Tibial nerve (tissue), 4 donors: Measurements from ENCODE around the gene SLC35F3. TPM values are rescaled to one million over a fixed set of nuclear protein-coding genes. Genes with fewer than 3 reads are reported as not detected.

ENCODE experiments used
- DNase-seq, 2 donors: peaks; one replicate each; pipeline ENCODE4 v3.0.0-alpha.2; 2019; ENCODE audit warnings: low spot score in 2 of 2
- H3K27ac ChIP-seq, 4 donors: fragments of 200-600 bp; sonication (generic) in 3 of 4; one replicate each; pipeline ENCODE4 v1.5.1; 2017 to 2019; ENCODE audit warnings: mild to moderate bottlenecking in 1 of 4
- H3K27me3 ChIP-seq, 2 donors: fragments of 200-600 bp; sonication (generic) in 1 of 2; one replicate each; pipeline versions ENCODE4 v1.5.1 to v1.6.0; 2017 to 2019
- H3K36me3 ChIP-seq, 3 donors: fragments of 200-600 bp; sonication (generic); one replicate each; pipeline ENCODE4 v1.5.1; 2018 to 2019
- H3K4me1 ChIP-seq, 4 donors: fragments of 200-600 bp; sonication (generic) in 3 of 4; one replicate each; pipeline ENCODE4 v1.5.1; 2017 to 2019
- H3K4me3 ChIP-seq, 4 donors: fragments of 200-600 bp; sonication (generic) in 3 of 4; one replicate each; pipeline ENCODE4 v1.5.1; 2017 to 2019; ENCODE audit warnings: mild to moderate bottlenecking in 1 of 4, moderate library complexity in 1 of 4
- H3K9me3 ChIP-seq, 4 donors: fragments of 200-600 bp; sonication (generic) in 3 of 4; one replicate each; pipeline ENCODE4 v1.5.1; 2017 to 2019
- CTCF ChIP-seq, 5 experiments: fragments of 200-600 bp in 3 of 5; fragments of 450-650 bp in 2 of 5; sonication (generic) in 3 of 5; IDR thresholded peaks; one replicate each; pipeline ENCODE4 v1.5.1; 2016 to 2019; ENCODE audit warnings: antibody characterized with exemption in 5 of 5, mild to moderate bottlenecking in 3 of 5, moderate library complexity in 2 of 5
- EP300 ChIP-seq, 2 donors: sonication (generic); formaldehyde crosslinking; IDR thresholded peaks; one replicate each; pipeline ENCODE4 v1.6.1; 2017; ENCODE audit warnings: antibody characterized with exemption in 2 of 2, mild to moderate bottlenecking in 1 of 2
- POLR2A ChIP-seq, 2 donors: fragments of 450-650 bp; IDR thresholded peaks; one replicate each; pipeline ENCODE4 v1.6.1; 2017; ENCODE audit warnings: antibody characterized with exemption in 2 of 2, mild to moderate bottlenecking in 2 of 2, moderate library complexity in 2 of 2
- WGBS, 2 donors: methylation state at CpG; one replicate each; pipeline ENCODE4 v1.1.5; 2018; 5-methylcytosine and 5-hydroxymethylcytosine counted together
- total RNA-seq, 4 donors: library from RNA; depleted of rRNA; stranded (reverse); fragments of >200 nt; gene quantifications; one replicate each; pipeline ENCODE4 v1.1.0, GENCODE V29; 2016

SLC35F3 gene
- total RNA-seq, 4 donors from 2014 or later = 0.90 TPM; not detected in 3

DNA sequence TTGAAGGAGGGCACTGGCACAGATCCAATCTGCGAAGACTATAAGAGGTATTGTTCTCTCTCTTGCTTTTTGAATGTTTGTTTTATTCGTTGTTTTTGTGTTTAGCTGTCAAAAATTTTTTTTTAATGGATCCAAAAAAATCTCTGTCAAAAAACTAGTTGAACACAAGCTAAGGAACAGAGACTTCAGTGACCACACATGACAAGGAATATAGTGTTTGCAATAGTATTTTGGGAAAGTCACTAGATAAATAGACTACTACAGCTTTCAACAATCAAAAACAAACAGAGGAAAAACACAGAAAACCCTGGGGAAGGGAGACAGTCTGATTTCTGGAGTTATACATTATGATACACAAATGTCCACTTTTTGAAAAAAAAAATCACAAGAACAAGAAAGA is 431.9 kb downstream of the SLC35F3 start:
- Histone ChIP-seq H3K9me3 (peaks cover 0 to 40% (median 16%) of the 10 kb centered on the region in 4 donors), H3K4me3 (no peak overlapping the region), H3K36me3 (no peaks in the 10 kb centered on the region), H3K27ac (no peak overlapping the region), H3K27me3 (no peaks in the 10 kb centered on the region), H3K4me1 (no peaks in the 10 kb centered on the region)
- WGBS, 2 donors = 50 to 67% methylated on average over 2 of the region's 2 CpGs
- TF ChIP-seq POLR2A (IDR thresholded peaks at IDR 0.05) = no peak
- no peak for TF ChIP-seq CTCF (IDR thresholded peaks at IDR 0.05)
- no peak for TF ChIP-seq EP300 (IDR thresholded peaks at IDR 0.05)
- no peak for DNase-seq

GRCh38 chr1:234337233-234337632 is 432.8 kb downstream of the SLC35F3 start:
- H3K4me3 ChIP-seq = no peak overlapping the region
- H3K9me3 ChIP-seq = peaks cover 0 to 45% (median 16%) of the 10 kb centered on the region in 4 donors
- no peaks in the 10 kb centered on the region for H3K36me3 ChIP-seq
- no peaks in the 10 kb centered on the region for H3K27me3 ChIP-seq
- 95 to 97% methylated on average over 1 of the region's 1 CpG for WGBS, 2 donors
- no peak overlapping the region for H3K27ac ChIP-seq
- DNase-seq = no peak
- no peak for TF ChIP-seq CTCF (IDR thresholded peaks at IDR 0.05)
- no peak for TF ChIP-seq POLR2A (IDR thresholded peaks at IDR 0.05)
- TF ChIP-seq EP300 (IDR thresholded peaks at IDR 0.05) = no peak
- H3K4me1 ChIP-seq = no peaks in the 10 kb centered on the region

DNA sequence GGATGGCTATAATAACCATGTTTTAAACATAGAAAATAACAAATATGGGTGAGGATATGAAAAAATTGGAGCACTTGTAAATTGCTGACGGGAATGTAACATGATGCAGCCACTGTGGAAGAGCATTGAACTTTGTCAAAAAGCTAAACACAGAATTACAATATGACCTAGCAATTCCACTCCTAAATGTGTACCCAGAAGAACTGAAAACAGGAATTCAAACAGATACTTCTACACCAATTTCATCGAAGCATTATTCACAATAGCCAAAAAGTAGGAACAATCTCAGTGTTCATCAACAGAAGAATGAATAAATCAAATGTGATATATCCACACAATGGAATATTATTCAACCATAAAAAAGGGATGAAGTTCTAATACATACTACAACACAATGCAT is 436.1 kb downstream of the SLC35F3 start:
- H3K36me3 ChIP-seq = no peaks in the 10 kb centered on the region
- WGBS, 2 donors = 86 to 94% methylated on average over 2 of the region's 2 CpGs
- H3K4me1 ChIP-seq = no peaks in the 10 kb centered on the region
- no peak overlapping the region for H3K4me3 ChIP-seq
- H3K27ac ChIP-seq = no peak overlapping the region
- no peak for DNase-seq
- H3K27me3 ChIP-seq = no peaks in the 10 kb centered on the region
- no peak for TF ChIP-seq CTCF (IDR thresholded peaks at IDR 0.05)
- TF ChIP-seq EP300 (IDR thresholded peaks at IDR 0.05) = no peak
- TF ChIP-seq POLR2A (IDR thresholded peaks at IDR 0.05) = no peak
- H3K9me3 ChIP-seq = peaks cover 0 to 47% (median 16%) of the 10 kb centered on the region in 4 donors

GRCh38 chr1:234342774-234343173 is 438.3 kb downstream of the SLC35F3 start:
- DNase-seq = no peak
- Histone ChIP-seq H3K36me3 (no peaks in the 10 kb centered on the region), H3K27me3 (no peaks in the 10 kb centered on the region), H3K4me3 (no peak overlapping the region), H3K27ac (no peak overlapping the region), H3K9me3 (peaks cover 0 to 30% (median 9%) of the 10 kb centered on the region in 4 donors), H3K4me1 (no peaks in the 10 kb centered on the region)
- TF ChIP-seq CTCF (IDR thresholded peaks at IDR 0.05) (no peak), POLR2A (IDR thresholded peaks at IDR 0.05) (no peak), EP300 (IDR thresholded peaks at IDR 0.05) (no peak)
- WGBS, 2 donors = 76 to 79% methylated on average over 5 of the region's 5 CpGs

DNA sequence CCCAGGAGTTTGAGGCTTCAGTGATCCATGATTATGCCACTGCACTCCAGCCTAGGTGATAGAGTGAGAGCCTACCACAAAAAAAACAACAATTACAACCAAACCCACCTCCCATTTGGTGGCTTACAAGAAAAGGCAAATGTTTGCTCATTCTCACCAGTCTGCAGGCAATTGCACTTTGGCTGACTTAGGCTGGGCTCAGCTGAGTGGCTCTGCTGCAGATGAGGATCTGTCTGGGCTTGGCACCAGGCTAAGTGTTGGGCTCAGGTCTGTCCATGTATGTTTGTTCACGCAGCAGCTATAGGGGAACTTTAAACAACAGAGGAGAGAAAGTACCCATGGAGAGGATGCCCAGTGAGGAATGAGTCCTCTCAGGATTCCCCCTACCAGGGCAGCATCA is 440.8 kb downstream of the SLC35F3 start:
- Histone ChIP-seq H3K9me3 (peaks cover 0 to 20% (median 3%) of the 10 kb centered on the region in 4 donors), H3K36me3 (no peaks in the 10 kb centered on the region), H3K27ac (no peak overlapping the region), H3K27me3 (no peaks in the 10 kb centered on the region), H3K4me1 (no peaks in the 10 kb centered on the region), H3K4me3 (no peak overlapping the region)
- 92 to 100% methylated on average over 1 of the region's 1 CpG for WGBS, 2 donors
- TF ChIP-seq EP300 (IDR thresholded peaks at IDR 0.05) (no peak), CTCF (IDR thresholded peaks at IDR 0.05) (no peak), POLR2A (IDR thresholded peaks at IDR 0.05) (no peak)
- DNase-seq = no peak
